ENCODE measurements around the gene SELPLG.
"Not testable (repeated sequence)": the region's sequence is repeated elsewhere in the genome, so short reads cannot be mapped to it uniquely, and the experiment has no call there.

Gene SELPLG

GRCh38 chr12:108575199-108575912 lies 58.3 kb downstream of the SELPLG start:
- DNase-seq (ENCODE audit: low read depth in 2 of 3, low spot score in 1 of 3) = no peak

- DNase-seq (ENCODE audit: low read depth in 2 of 3, low spot score in 1 of 3) = not testable (repeated sequence)
Measured at GRCh38 chr12:108574276-108574675, 59.4 kb downstream of the SELPLG start.

- no peak for DNase-seq (ENCODE audit: low read depth in 2 of 3, low spot score in 1 of 3)
Measured at GRCh38 chr12:108573317-108573716, 60.4 kb downstream of the SELPLG start.

DNA sequence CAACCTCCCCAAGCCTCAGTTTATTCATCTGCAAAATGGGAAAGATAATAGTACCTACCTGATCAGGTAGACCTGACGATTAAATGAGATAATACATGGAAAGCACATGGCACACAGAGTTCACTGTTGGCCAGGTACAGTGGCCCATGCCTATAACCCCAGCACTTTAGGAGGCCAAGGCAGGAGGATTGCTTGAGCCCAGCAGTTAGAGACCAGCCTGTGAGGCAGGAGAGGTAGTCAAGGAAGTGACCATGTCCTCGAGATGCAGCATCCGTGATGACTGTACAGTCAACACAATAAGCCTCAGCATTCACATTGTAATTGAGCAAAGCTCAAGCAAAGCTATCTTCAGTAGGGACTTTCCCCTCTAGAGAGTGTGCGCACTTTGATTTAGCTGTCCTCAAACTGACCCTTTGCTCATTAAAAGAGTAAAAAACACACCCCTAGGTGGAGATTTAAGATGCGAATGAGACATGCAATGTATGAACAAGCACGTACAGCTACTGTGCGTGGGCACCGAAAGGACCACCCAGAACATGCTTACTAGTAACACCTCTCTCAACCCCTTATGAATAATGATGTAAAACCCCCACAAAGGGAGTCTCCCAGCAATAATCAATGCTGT lies 61.4 kb downstream of the SELPLG start:
- no peak for DNase-seq (ENCODE audit: low read depth in 2 of 3, low spot score in 1 of 3)

Measured in stimulated activated CD4-positive, alpha-beta T cell treated with anti-CD3 and anti-CD28 coated beads, Interleukin-12 subunit alpha, Interleukin-12 subunit beta, amount 100 ng/mL, for 48 hours (primary cell).